Esophagus squamous epithelium (tissue), 4 donors: Measurements from ENCODE around the gene CSNK1G2.

Experiments
- CTCF ChIP-seq, 6 experiments: fragments of 450-650 bp in 4 of 6; fragments of 200-600 bp in 2 of 6; sonication (generic) in 2 of 6; IDR thresholded peaks; one replicate each; pipeline ENCODE4 v1.5.1; 2016 to 2019; ENCODE audit warnings: antibody characterized with exemption in 6 of 6, mild to moderate bottlenecking in 4 of 6, moderate library complexity in 4 of 6
- POLR2A ChIP-seq, 4 donors: fragments of 450-650 bp; IDR thresholded peaks; one replicate each; pipeline ENCODE4 v1.6.1; 2017; ENCODE audit warnings: antibody characterized with exemption in 4 of 4, mild to moderate bottlenecking in 4 of 4, moderate library complexity in 3 of 4

GRCh38 chr19:1987197-1988187, 46.5 kb downstream of the CSNK1G2 start:
- TF ChIP-seq CTCF (IDR thresholded peaks at IDR 0.05), result no peak
- TF ChIP-seq POLR2A (IDR thresholded peaks at IDR 0.05), result no peak
